Colon (tissue), 2 donors: ENCODE measurements around the gene TEX14.
"Not testable (repeated sequence)": the region's sequence is repeated elsewhere in the genome, so short reads cannot be mapped to it uniquely, and the experiment has no call there.

ENCODE experiments used
- FAIRE-seq: peaks from 2 replicates; lab custom pipeline; 2012; peaks lifted over from hg19 to GRCh38; lab: Jason Lieb, UNC
- donor health status: control.
- donor health status: control.

Gene TEX14

GRCh38 chr17:58658804-58659713, 32.8 kb downstream of the TEX14 start:
- FAIRE-seq = no peak

- not testable (repeated sequence) for FAIRE-seq
These were observed 33.7 kb downstream of the TEX14 start for GRCh38 chr17:58657962-58658803.

- no peak for FAIRE-seq
These were observed 43.6 kb downstream of the TEX14 start for GRCh38 chr17:58648236-58648635.

GRCh38 chr17:58643147-58643546, 48.7 kb downstream of the TEX14 start:
- FAIRE-seq = no peak

GRCh38 chr17:58641887-58642311, 49.9 kb downstream of the TEX14 start:
- no peak for FAIRE-seq

GRCh38 chr17:58640202-58640601, 51.6 kb downstream of the TEX14 start:
- FAIRE-seq = no peak

- FAIRE-seq = no peak
These were observed 52.2 kb downstream of the TEX14 start for GRCh38 chr17:58639681-58640080.

GRCh38 chr17:58637011-58637570, 54.8 kb downstream of the TEX14 start:
- no peak for FAIRE-seq

- no peak for FAIRE-seq
These were observed 59.2 kb downstream of the TEX14 start for GRCh38 chr17:58632324-58633314.

- peak; percentile 10 for FAIRE-seq
These were observed 60.1 kb downstream of the TEX14 start for GRCh38 chr17:58631523-58632323.

GRCh38 chr17:58630883-58631522, 60.8 kb downstream of the TEX14 start:
- FAIRE-seq = no peak

GRCh38 chr17:58626905-58627304, 64.9 kb downstream of the TEX14 start:
- no peak for FAIRE-seq

GRCh38 chr17:58624751-58625150, 67.1 kb downstream of the TEX14 start:
- no peak for FAIRE-seq

- no peak for FAIRE-seq
These were observed 70.7 kb downstream of the TEX14 start for GRCh38 chr17:58621174-58621573.

GRCh38 chr17:58618336-58618735, 73.5 kb downstream of the TEX14 start:
- FAIRE-seq = no peak

- no peak for FAIRE-seq
These were observed 74.3 kb downstream of the TEX14 start for GRCh38 chr17:58617563-58617962.

GRCh38 chr17:58615768-58616659, 75.8 kb downstream of the TEX14 start:
- FAIRE-seq = no peak

GRCh38 chr17:58614859-58615459, 76.9 kb downstream of the TEX14 start:
- no peak for FAIRE-seq

GRCh38 chr17:58611331-58611730, 80.5 kb downstream of the TEX14 start:
- FAIRE-seq = no peak
